Activated naive CD4-positive, alpha-beta T cell treated with anti-CD3 and anti-CD28 coated beads, Interleukin-2, amount 50 U/mL, for 24 hours (primary cell): ENCODE results near the gene FEZ2.

Experiments used
- H3K27ac Mint-ChIP-seq: one replicate; pipeline ENCODE4 v1.8.0; 2021; ENCODE audit warnings: mild to moderate bottlenecking, mixed read lengths
- H3K27me3 Mint-ChIP-seq: one replicate; pipeline ENCODE4 v1.8.0; 2021; ENCODE audit warnings: mixed read lengths
- H3K36me3 Mint-ChIP-seq: one replicate; pipeline ENCODE4 v1.8.0; 2021; ENCODE audit warnings: mixed read lengths
- H3K4me1 Mint-ChIP-seq: one replicate; pipeline ENCODE4 v1.8.0; 2021; ENCODE audit warnings: mixed read lengths
- H3K4me3 Mint-ChIP-seq: one replicate; pipeline ENCODE4 v1.8.0; 2021; ENCODE audit warnings: mild to moderate bottlenecking, mixed read lengths
- H3K9me3 Mint-ChIP-seq: one replicate; pipeline ENCODE4 v1.8.0; 2021; ENCODE audit warnings: mixed read lengths

Gene FEZ2, protein sequence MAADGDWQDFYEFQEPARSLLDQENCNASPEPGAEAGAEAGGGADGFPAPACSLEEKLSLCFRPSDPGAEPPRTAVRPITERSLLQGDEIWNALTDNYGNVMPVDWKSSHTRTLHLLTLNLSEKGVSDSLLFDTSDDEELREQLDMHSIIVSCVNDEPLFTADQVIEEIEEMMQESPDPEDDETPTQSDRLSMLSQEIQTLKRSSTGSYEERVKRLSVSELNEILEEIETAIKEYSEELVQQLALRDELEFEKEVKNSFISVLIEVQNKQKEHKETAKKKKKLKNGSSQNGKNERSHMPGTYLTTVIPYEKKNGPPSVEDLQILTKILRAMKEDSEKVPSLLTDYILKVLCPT

DNA sequence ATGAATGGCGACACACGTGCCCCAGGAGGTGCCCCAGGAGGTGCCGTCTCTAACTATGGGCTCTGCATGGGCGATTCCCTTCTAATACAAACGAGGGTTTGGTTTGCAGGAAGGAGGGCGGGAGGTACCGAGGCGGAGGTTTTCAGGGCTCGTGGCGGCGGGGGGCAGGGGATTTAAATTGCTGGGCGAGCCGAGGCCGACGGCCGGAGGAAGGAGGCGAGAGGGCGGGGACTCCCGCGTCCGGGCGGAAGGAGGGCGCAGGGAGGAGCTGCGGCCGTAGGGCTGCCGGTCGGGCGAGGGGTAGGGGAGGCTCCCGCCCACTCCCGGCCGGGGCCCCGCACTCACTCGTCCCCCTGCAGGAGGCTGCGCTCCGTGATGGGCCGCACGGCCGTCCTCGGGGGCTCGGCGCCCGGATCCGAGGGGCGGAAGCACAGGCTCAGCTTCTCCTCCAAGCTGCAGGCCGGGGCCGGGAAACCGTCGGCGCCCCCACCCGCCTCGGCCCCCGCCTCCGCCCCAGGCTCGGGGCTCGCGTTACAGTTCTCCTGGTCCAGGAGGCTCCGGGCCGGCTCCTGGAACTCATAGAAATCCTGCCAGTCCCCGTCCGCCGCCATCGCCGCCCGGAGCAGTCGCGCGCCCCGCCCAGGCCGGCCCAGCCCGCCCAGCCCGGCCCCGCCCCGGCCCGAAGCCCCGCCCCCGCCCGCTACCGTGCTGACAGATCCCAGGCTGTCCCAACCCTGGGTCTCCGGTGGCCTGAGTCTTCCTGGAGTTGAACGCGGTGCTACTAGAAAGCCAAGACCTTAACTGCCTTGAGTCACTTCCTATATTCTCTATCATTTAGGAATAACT is at the start of gene FEZ2:
Gene FEZ2, minus strand, starts transcription at position 637 of the 846 bp plus-strand sequence. Its CDS starts 26 bp downstream, at position 611.
- Mint-ChIP-seq H3K4me1 (peaks cover 34% of the 10 kb centered on the region), H3K36me3 (peaks cover 4% of the 10 kb centered on the region), H3K27ac (peak within 1 kb of the TSS; percentile 73), H3K27me3 (no peaks in the 10 kb centered on the region), H3K9me3 (no peaks in the 10 kb centered on the region), H3K4me3 (peak within 1 kb of the TSS; percentile 98)

DNA sequence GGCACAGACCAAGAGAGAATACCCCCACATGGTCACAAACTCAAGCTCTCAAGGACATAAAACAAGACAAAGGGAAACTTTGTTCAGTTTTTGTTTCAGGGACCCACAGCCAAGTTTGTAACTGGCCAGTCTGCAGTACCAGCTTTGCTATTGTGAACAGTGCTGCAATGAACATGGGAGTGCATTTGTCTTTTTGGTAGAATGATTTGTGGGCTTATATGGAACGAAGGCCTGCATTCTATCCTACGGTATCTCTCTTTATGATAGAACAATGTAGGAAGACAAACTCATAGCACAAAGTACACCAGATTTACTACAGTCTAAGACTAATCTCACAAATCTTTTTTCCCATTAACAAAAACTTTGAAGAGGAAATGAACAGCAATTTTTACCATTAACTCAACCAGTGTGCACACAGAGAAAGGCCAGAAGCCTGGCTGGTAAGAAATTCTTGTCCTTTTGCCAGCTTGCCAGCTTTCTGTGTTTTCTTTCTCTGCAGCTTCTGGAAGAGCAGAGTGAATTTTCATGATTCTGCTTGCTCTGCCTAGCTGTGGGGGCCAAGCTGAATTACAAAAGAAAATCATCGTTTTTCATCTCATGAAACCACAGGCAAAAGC is 37.1 kb upstream of the FEZ2 start:
- Mint-ChIP-seq H3K27ac (no peak overlapping the region), H3K9me3 (no peaks in the 10 kb centered on the region), H3K36me3 (no peaks in the 10 kb centered on the region), H3K4me3 (no peak overlapping the region), H3K27me3 (peaks cover 18% of the 10 kb centered on the region), H3K4me1 (no peaks in the 10 kb centered on the region)

DNA sequence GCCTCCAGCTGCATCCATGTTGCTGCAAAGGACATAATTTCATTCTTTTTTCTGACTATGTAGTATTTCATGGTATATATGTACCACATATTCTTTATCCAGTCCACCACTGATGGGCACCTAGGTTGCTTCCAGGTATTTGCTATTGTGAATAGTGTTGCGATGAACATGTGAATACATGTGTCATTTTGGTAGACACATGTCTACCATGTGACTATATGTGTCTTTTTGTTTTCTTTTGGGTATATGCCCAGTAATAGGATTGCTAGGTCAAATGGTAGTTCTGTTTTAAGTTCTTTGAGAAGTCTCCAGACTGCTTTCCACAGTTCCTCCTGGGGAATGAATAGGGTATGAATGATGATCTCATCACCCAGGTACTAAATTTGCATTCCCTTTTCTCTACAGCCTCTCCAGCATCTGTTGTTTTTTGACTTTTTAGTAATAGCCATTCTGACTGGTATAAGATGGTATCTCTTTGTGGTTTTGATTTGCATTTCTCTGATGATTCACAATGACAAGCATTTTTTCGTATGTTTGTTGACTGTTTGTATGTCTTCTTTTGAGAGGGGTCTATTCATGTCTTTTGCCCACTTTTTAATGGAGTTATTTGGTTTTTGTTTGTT is 35.6 kb upstream of the FEZ2 start:
- Mint-ChIP-seq H3K9me3 (no peaks in the 10 kb centered on the region), H3K27me3 (peaks cover 18% of the 10 kb centered on the region), H3K27ac (no peak overlapping the region), H3K4me1 (no peaks in the 10 kb centered on the region), H3K4me3 (no peak overlapping the region), H3K36me3 (no peaks in the 10 kb centered on the region)

DNA sequence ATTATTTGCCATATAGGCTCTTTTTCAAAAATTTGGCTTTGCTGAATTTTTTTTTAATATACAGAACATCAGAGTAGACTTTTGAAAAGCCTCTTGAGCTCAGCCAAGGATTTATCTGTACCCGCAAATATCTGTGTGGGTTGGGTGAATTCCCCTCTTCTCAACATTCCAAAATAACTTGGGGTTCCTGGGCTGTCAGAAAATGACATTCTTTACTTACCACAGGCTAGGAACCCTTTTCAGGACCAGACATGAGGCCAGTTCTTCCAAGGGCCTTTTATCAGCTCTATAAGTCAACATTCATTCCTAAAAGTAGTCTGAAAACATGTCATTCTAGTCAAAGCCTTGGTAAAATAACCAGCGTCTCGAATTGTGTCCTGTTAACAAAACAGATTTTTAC is 28.8 kb upstream of the FEZ2 start:
- Mint-ChIP-seq H3K36me3 (no peaks in the 10 kb centered on the region), H3K27ac (no peak overlapping the region), H3K4me1 (no peaks in the 10 kb centered on the region), H3K9me3 (no peaks in the 10 kb centered on the region), H3K27me3 (peaks cover 10% of the 10 kb centered on the region), H3K4me3 (no peak overlapping the region)

DNA sequence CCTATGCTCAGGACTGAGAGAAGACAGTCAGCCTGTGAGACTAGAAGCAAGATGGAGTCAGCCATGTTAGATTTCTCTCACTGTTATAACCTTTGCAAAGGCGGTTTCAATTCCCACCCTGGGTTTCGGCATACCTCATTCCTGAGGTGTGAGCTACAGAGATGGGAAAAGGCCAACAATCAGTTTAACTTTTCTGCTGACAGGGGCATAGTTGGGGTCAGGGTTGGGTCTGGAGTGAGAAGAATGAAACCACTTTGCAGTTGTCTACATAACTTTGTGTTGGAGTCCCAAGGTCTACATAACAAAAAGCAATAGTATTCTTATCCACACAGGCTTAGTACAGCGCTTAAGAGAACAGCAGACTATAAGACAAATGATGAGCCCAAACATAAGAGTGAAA is 28.1 kb upstream of the FEZ2 start:
- Mint-ChIP-seq H3K4me3 (no peak overlapping the region), H3K27me3 (peaks cover 12% of the 10 kb centered on the region), H3K36me3 (no peaks in the 10 kb centered on the region), H3K4me1 (no peaks in the 10 kb centered on the region), H3K27ac (no peak overlapping the region), H3K9me3 (no peaks in the 10 kb centered on the region)

DNA sequence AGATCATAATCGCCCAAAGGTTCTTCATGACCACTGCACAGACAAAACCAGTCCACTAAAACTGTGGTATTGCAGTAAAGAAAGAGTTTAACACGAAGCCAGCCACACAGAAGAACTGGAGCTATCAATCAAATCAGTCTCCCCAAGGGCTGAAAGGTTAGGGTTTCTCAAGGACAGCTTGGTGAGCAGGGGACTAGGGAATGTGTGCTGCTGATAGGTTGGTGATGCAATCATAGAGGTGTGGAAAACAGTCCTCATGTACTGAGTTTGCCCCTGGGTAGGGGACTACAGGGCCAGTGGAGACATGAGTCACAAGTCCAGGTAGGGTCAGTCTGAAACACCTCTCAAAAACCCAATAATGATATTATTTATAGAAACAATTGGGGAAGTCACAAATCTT is 27.3 kb upstream of the FEZ2 start:
- H3K4me3 Mint-ChIP-seq, result no peak overlapping the region
- no peak overlapping the region for H3K27ac Mint-ChIP-seq

GRCh38 chr2:36620321-36620720 is 22.4 kb upstream of the FEZ2 start:
- Mint-ChIP-seq H3K27ac (no peak overlapping the region), H3K4me3 (no peak overlapping the region), H3K27me3 (peaks cover 14% of the 10 kb centered on the region), H3K4me1 (no peaks in the 10 kb centered on the region), H3K36me3 (no peaks in the 10 kb centered on the region), H3K9me3 (no peaks in the 10 kb centered on the region)

More for the DNA sequence above, 27.3 kb upstream of the FEZ2 start:
- H3K36me3 Mint-ChIP-seq, result no peaks in the 10 kb centered on the region
- H3K4me1 Mint-ChIP-seq, result no peaks in the 10 kb centered on the region
- H3K27me3 Mint-ChIP-seq, result peaks cover 14% of the 10 kb centered on the region
- no peaks in the 10 kb centered on the region for H3K9me3 Mint-ChIP-seq

GRCh38 chr2:36618381-36618780 is 20.4 kb upstream of the FEZ2 start:
- peaks cover 14% of the 10 kb centered on the region for H3K27me3 Mint-ChIP-seq
- no peaks in the 10 kb centered on the region for H3K9me3 Mint-ChIP-seq
- H3K36me3 Mint-ChIP-seq, result no peaks in the 10 kb centered on the region
- no peak overlapping the region for H3K27ac Mint-ChIP-seq
- H3K4me3 Mint-ChIP-seq, result no peak overlapping the region
- no peaks in the 10 kb centered on the region for H3K4me1 Mint-ChIP-seq

GRCh38 chr2:36616947-36617346 is 19.0 kb upstream of the FEZ2 start:
- Mint-ChIP-seq H3K9me3 (no peaks in the 10 kb centered on the region), H3K4me3 (no peak overlapping the region), H3K27me3 (peaks cover 8% of the 10 kb centered on the region), H3K36me3 (no peaks in the 10 kb centered on the region), H3K4me1 (no peaks in the 10 kb centered on the region), H3K27ac (no peak overlapping the region)

- no peak overlapping the region for H3K4me3 Mint-ChIP-seq
- no peak overlapping the region for H3K27ac Mint-ChIP-seq
- H3K36me3 Mint-ChIP-seq, result no peaks in the 10 kb centered on the region
- H3K4me1 Mint-ChIP-seq, result no peaks in the 10 kb centered on the region
- H3K9me3 Mint-ChIP-seq, result no peaks in the 10 kb centered on the region
- peaks cover under 1% of the 10 kb centered on the region for H3K27me3 Mint-ChIP-seq
These were observed 17.3 kb upstream of the FEZ2 start for GRCh38 chr2:36615222-36615621.

GRCh38 chr2:36613801-36614200 is 15.8 kb upstream of the FEZ2 start:
- H3K9me3 Mint-ChIP-seq, result no peaks in the 10 kb centered on the region
- no peak overlapping the region for H3K27ac Mint-ChIP-seq
- H3K4me3 Mint-ChIP-seq, result no peak overlapping the region
- no peaks in the 10 kb centered on the region for H3K4me1 Mint-ChIP-seq
- no peaks in the 10 kb centered on the region for H3K36me3 Mint-ChIP-seq
- no peaks in the 10 kb centered on the region for H3K27me3 Mint-ChIP-seq

DNA sequence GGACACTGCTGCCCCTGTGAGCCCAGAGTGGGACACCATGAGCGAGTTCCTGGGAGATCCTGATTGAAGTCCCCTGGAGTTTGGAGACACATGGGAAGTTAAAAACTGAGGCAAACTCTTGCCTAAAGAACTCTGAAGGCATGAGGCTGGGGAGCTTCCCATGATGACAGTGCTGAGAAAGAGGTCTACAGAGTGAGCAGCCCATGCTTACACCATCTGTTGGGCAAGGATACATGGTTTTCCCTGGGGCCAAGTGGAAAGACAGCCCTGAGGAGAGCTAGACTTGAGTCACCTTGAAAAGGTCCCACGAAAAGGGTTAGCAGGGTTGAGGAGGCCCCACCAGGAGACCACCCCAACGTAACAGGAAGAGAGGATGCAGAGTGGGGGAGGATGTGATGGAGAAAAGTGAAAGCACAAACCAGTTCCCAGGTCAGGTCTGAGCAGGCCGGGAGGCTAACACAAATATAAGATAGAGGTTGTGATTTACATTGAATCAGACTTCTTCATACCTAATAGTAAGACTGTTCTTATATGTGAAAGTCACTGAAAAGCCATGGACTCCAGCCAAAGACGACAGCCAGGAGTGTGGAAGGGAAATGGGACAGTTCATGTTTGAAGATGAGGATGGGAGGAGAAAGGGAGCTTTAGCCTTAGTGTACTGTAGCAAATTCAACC is 13.5 kb upstream of the FEZ2 start:
- no peaks in the 10 kb centered on the region for H3K4me1 Mint-ChIP-seq
- no peak overlapping the region for H3K27ac Mint-ChIP-seq
- H3K9me3 Mint-ChIP-seq, result no peaks in the 10 kb centered on the region
- H3K27me3 Mint-ChIP-seq, result peaks cover under 1% of the 10 kb centered on the region
- H3K4me3 Mint-ChIP-seq, result no peak overlapping the region
- no peaks in the 10 kb centered on the region for H3K36me3 Mint-ChIP-seq

GRCh38 chr2:36609507-36609906 is 11.5 kb upstream of the FEZ2 start:
- Mint-ChIP-seq H3K4me3 (no peak overlapping the region), H3K4me1 (no peaks in the 10 kb centered on the region), H3K9me3 (no peaks in the 10 kb centered on the region), H3K36me3 (no peaks in the 10 kb centered on the region), H3K27ac (no peak overlapping the region), H3K27me3 (peaks cover 4% of the 10 kb centered on the region)

GRCh38 chr2:36607947-36608346 is 10.0 kb upstream of the FEZ2 start:
- H3K27me3 Mint-ChIP-seq, result peaks cover 4% of the 10 kb centered on the region
- no peak overlapping the region for H3K4me3 Mint-ChIP-seq
- H3K4me1 Mint-ChIP-seq, result no peaks in the 10 kb centered on the region
- H3K36me3 Mint-ChIP-seq, result no peaks in the 10 kb centered on the region
- H3K27ac Mint-ChIP-seq, result no peak overlapping the region
- no peaks in the 10 kb centered on the region for H3K9me3 Mint-ChIP-seq

GRCh38 chr2:36606925-36607324 is 9.0 kb upstream of the FEZ2 start:
- Mint-ChIP-seq H3K27me3 (peaks cover 4% of the 10 kb centered on the region), H3K9me3 (no peaks in the 10 kb centered on the region), H3K4me1 (no peaks in the 10 kb centered on the region), H3K36me3 (no peaks in the 10 kb centered on the region), H3K4me3 (no peak overlapping the region), H3K27ac (no peak overlapping the region)
